Transverse colon (tissue), 4 donors: Measurements from ENCODE around the gene SLC39A11.

Experiments used
- EP300 ChIP-seq: sonication (generic); formaldehyde crosslinking; IDR thresholded peaks from one replicate; pipeline ENCODE4 v1.6.1; 2017; ENCODE audit warnings: antibody characterized with exemption, low read depth
- POLR2A ChIP-seq: fragments of 450-650 bp; IDR thresholded peaks from one replicate; pipeline ENCODE4 v1.6.1; 2016; ENCODE audit warnings: antibody characterized with exemption, mild to moderate bottlenecking, moderate library complexity
- POLR2AphosphoS5 ChIP-seq, 3 donors: sonication (generic); formaldehyde crosslinking; IDR thresholded peaks; one replicate each; pipeline ENCODE4 v1.6.1; 2016; ENCODE audit warnings: antibody characterized with exemption in 3 of 3
- TF ChIP-seq, protein P1 (sequence below), 5 experiments: fragments of 200-600 bp in 3 of 5; fragments of 450-650 bp in 2 of 5; sonication (generic) in 3 of 5; IDR thresholded peaks; 1 replicate in 2 of 5; 2 replicates in 3 of 5; pipeline ENCODE4 v1.5.1; 2016 to 2017; ENCODE audit warnings: antibody characterized with exemption in 5 of 5, inconsistent platforms in 3 of 5, mild to moderate bottlenecking in 2 of 5, moderate library complexity in 1 of 5

DNA sequence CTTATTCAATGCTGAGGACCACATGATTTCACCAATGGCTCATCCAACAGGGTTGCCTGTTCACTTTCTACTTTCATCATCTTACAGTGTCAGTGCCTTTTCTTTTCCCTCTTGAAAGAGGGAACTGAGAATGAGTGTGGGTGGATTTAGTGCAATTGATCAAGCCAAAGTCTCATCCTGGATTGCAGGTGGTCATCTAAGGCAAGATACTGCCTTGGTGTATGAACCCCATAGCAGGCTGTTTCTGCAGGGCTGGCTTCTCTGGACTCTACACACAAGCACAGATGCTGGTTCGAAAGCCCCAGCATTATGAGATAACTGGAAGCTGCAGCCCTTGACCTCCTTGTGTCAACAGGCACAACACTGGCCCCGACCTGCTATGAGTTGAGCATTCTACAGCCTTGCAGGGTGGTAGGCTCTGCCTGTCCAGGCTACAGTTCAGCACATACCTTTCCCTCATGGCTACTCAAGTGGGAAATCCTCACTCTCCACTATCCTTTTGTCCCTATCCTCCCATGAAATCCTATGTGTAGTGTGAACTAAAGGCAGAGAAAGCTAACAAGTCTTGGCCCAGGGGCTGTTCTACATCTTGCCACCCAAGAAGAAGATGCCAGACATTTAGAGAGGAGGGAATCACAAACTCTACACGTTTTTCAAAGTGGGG is 358.7 kb downstream of the SLC39A11 start:
- TF ChIP-seq, protein P1, sequence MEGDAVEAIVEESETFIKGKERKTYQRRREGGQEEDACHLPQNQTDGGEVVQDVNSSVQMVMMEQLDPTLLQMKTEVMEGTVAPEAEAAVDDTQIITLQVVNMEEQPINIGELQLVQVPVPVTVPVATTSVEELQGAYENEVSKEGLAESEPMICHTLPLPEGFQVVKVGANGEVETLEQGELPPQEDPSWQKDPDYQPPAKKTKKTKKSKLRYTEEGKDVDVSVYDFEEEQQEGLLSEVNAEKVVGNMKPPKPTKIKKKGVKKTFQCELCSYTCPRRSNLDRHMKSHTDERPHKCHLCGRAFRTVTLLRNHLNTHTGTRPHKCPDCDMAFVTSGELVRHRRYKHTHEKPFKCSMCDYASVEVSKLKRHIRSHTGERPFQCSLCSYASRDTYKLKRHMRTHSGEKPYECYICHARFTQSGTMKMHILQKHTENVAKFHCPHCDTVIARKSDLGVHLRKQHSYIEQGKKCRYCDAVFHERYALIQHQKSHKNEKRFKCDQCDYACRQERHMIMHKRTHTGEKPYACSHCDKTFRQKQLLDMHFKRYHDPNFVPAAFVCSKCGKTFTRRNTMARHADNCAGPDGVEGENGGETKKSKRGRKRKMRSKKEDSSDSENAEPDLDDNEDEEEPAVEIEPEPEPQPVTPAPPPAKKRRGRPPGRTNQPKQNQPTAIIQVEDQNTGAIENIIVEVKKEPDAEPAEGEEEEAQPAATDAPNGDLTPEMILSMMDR (IDR thresholded peaks at IDR 0.05), result no peak
- TF ChIP-seq POLR2AphosphoS5 (IDR thresholded peaks at IDR 0.05) (no peak), EP300 (no peak), POLR2A (no peak)
